ENCODE data around the gene INTS6.

The INTS6 gene

GRCh38 chr13:51405176-51405575 lies 47.7 kb downstream of the INTS6 start:
- no peak for DNase-seq

GRCh38 chr13:51397262-51397941 lies 55.4 kb downstream of the INTS6 start:
- DNase-seq, result no peak

- no peak for DNase-seq
Observed at GRCh38 chr13:51396352-51396751, 56.5 kb downstream of the INTS6 start.

- no peak for DNase-seq
Observed at GRCh38 chr13:51394724-51395123, 58.1 kb downstream of the INTS6 start.

GRCh38 chr13:51385114-51385513 lies 67.7 kb downstream of the INTS6 start:
- no peak for DNase-seq

GRCh38 chr13:51380269-51380668 lies 72.6 kb downstream of the INTS6 start:
- DNase-seq, result no peak

GRCh38 chr13:51373451-51373850 lies 79.4 kb downstream of the INTS6 start:
- no peak for DNase-seq

GRCh38 chr13:51371768-51372399 lies 81.0 kb downstream of the INTS6 start:
- DNase-seq, result no peak

GRCh38 chr13:51370811-51371210 lies 82.0 kb downstream of the INTS6 start:
- DNase-seq, result no peak

- no peak for DNase-seq
Observed at GRCh38 chr13:51370116-51370515, 82.7 kb downstream of the INTS6 start.

- no peak for DNase-seq
Observed at GRCh38 chr13:51364404-51365008, 88.3 kb downstream of the INTS6 start.

- DNase-seq, result no peak
Observed at GRCh38 chr13:51363625-51364024, 89.2 kb downstream of the INTS6 start.

- DNase-seq, result no peak
Observed at GRCh38 chr13:51361106-51361505, 91.7 kb downstream of the INTS6 start.

GRCh38 chr13:51360489-51360888 lies 92.3 kb downstream of the INTS6 start:
- no peak for DNase-seq

- DNase-seq, result no peak
Observed at GRCh38 chr13:51359352-51359751, 93.5 kb downstream of the INTS6 start.

- no peak for DNase-seq
Observed at GRCh38 chr13:51357928-51358595, 94.8 kb downstream of the INTS6 start.

- no peak for DNase-seq
Observed at GRCh38 chr13:51355217-51355616, 97.6 kb downstream of the INTS6 start.

GRCh38 chr13:51349016-51349415 lies 103.8 kb downstream of the INTS6 start:
- no peak for DNase-seq

- no peak for DNase-seq
Observed at GRCh38 chr13:51348069-51348967, 104.5 kb downstream of the INTS6 start.

- DNase-seq, result no peak
Observed at GRCh38 chr13:51347099-51347498, 105.7 kb downstream of the INTS6 start.

- DNase-seq, result no peak
Observed at GRCh38 chr13:51346397-51346796, 106.4 kb downstream of the INTS6 start.

GRCh38 chr13:51343475-51343874 lies 109.4 kb downstream of the INTS6 start:
- DNase-seq, result no peak

- no peak for DNase-seq
Observed at GRCh38 chr13:51342706-51343105, 110.1 kb downstream of the INTS6 start.

Data from NCI-H1105 treated with DMSO at 0.1 percent for 48 hours (cell line).